ENCODE measurements around the gene KIAA0930.
A peak's percentile ranks its signal among the peaks of the same experiment; 100 is the strongest.

Gene KIAA0930

GRCh38 chr22:45223304-45224117 lies 17.2 kb downstream of the KIAA0930 start:
- H3K4me3 Mint-ChIP-seq = no peak overlapping the region
- no peaks in the 10 kb centered on the region for H3K9me3 Mint-ChIP-seq
- no peak overlapping the region for H3K27ac Mint-ChIP-seq
- H3K27me3 Mint-ChIP-seq = no peaks in the 10 kb centered on the region
- DNase-seq (no peak), ATAC-seq (no peak)
- H3K36me3 Mint-ChIP-seq (ENCODE audit: low read depth) = no peaks in the 10 kb centered on the region
- peaks cover 47% of the 10 kb centered on the region for H3K4me1 Mint-ChIP-seq

GRCh38 chr22:45221201-45221600 lies 19.5 kb downstream of the KIAA0930 start:
- Mint-ChIP-seq H3K27ac (no peak overlapping the region), H3K4me3 (no peak overlapping the region), H3K4me1 (peaks cover 37% of the 10 kb centered on the region), H3K36me3 (ENCODE audit: low read depth) (no peaks in the 10 kb centered on the region), H3K27me3 (no peaks in the 10 kb centered on the region), H3K9me3 (no peaks in the 10 kb centered on the region)
- ATAC-seq (no peak), DNase-seq (no peak)

GRCh38 chr22:45218976-45219375 lies 21.7 kb downstream of the KIAA0930 start:
- H3K27me3 Mint-ChIP-seq = no peaks in the 10 kb centered on the region
- H3K27ac Mint-ChIP-seq = peak overlapping the region; percentile 28
- H3K9me3 Mint-ChIP-seq = no peaks in the 10 kb centered on the region
- peaks cover 33% of the 10 kb centered on the region for H3K4me1 Mint-ChIP-seq
- no peak overlapping the region for H3K4me3 Mint-ChIP-seq
- peak; percentile 95 for ATAC-seq
- H3K36me3 Mint-ChIP-seq (ENCODE audit: low read depth) = no peaks in the 10 kb centered on the region
- DNase-seq = peak; percentile 25

GRCh38 chr22:45217806-45218205 lies 22.9 kb downstream of the KIAA0930 start:
- Mint-ChIP-seq H3K4me3 (no peak overlapping the region), H3K9me3 (no peaks in the 10 kb centered on the region), H3K27ac (no peak overlapping the region), H3K4me1 (peaks cover 30% of the 10 kb centered on the region), H3K36me3 (ENCODE audit: low read depth) (no peaks in the 10 kb centered on the region), H3K27me3 (no peaks in the 10 kb centered on the region)
- ATAC-seq = no peak
- no peak for DNase-seq

GRCh38 chr22:45217345-45217744 lies 23.3 kb downstream of the KIAA0930 start:
- H3K27ac Mint-ChIP-seq = no peak overlapping the region
- H3K36me3 Mint-ChIP-seq (ENCODE audit: low read depth) = no peaks in the 10 kb centered on the region

GRCh38 chr22:45216133-45217003 lies 24.3 kb downstream of the KIAA0930 start:
- Mint-ChIP-seq H3K36me3 (ENCODE audit: low read depth) (peaks cover 2% of the 10 kb centered on the region), H3K4me1 (peaks cover 24% of the 10 kb centered on the region), H3K27me3 (no peaks in the 10 kb centered on the region), H3K9me3 (no peaks in the 10 kb centered on the region), H3K4me3 (no peak overlapping the region), H3K27ac (no peak overlapping the region)
- ATAC-seq (no peak), DNase-seq (no peak)

More at GRCh38 chr22:45217345-45217744, 23.3 kb downstream of the KIAA0930 start:
- no peaks in the 10 kb centered on the region for H3K27me3 Mint-ChIP-seq
- DNase-seq (no peak), ATAC-seq (no peak)
- no peaks in the 10 kb centered on the region for H3K9me3 Mint-ChIP-seq
- no peak overlapping the region for H3K4me3 Mint-ChIP-seq
- peaks cover 26% of the 10 kb centered on the region for H3K4me1 Mint-ChIP-seq

- ATAC-seq = no peak
- no peaks in the 10 kb centered on the region for H3K9me3 Mint-ChIP-seq
- peaks cover 9% of the 10 kb centered on the region for H3K4me1 Mint-ChIP-seq
- H3K4me3 Mint-ChIP-seq = no peak overlapping the region
- H3K36me3 Mint-ChIP-seq (ENCODE audit: low read depth) = peaks cover 7% of the 10 kb centered on the region
- no peak for DNase-seq
- no peak overlapping the region for H3K27ac Mint-ChIP-seq
- no peaks in the 10 kb centered on the region for H3K27me3 Mint-ChIP-seq
Observed at GRCh38 chr22:45212992-45213751, 27.5 kb downstream of the KIAA0930 start.

GRCh38 chr22:45212306-45212709 lies 28.4 kb downstream of the KIAA0930 start:
- ATAC-seq (no peak), DNase-seq (no peak)
- no peak overlapping the region for H3K4me3 Mint-ChIP-seq
- H3K36me3 Mint-ChIP-seq (ENCODE audit: low read depth) = peaks cover 7% of the 10 kb centered on the region
- H3K4me1 Mint-ChIP-seq = peaks cover 9% of the 10 kb centered on the region
- H3K9me3 Mint-ChIP-seq = no peaks in the 10 kb centered on the region
- no peaks in the 10 kb centered on the region for H3K27me3 Mint-ChIP-seq
- H3K27ac Mint-ChIP-seq = no peak overlapping the region

GRCh38 chr22:45211848-45212247 lies 28.8 kb downstream of the KIAA0930 start:
- Mint-ChIP-seq H3K4me1 (peaks cover 9% of the 10 kb centered on the region), H3K27me3 (no peaks in the 10 kb centered on the region), H3K4me3 (no peak overlapping the region), H3K9me3 (no peaks in the 10 kb centered on the region), H3K36me3 (ENCODE audit: low read depth) (peaks cover 7% of the 10 kb centered on the region), H3K27ac (no peak overlapping the region)
- DNase-seq = no peak
- no peak for ATAC-seq

GRCh38 chr22:45211435-45211834 lies 29.3 kb downstream of the KIAA0930 start:
- DNase-seq (no peak), ATAC-seq (no peak)
- Mint-ChIP-seq H3K27me3 (no peaks in the 10 kb centered on the region), H3K36me3 (ENCODE audit: low read depth) (peaks cover 7% of the 10 kb centered on the region), H3K9me3 (no peaks in the 10 kb centered on the region), H3K4me3 (no peak overlapping the region), H3K27ac (no peak overlapping the region), H3K4me1 (peaks cover 9% of the 10 kb centered on the region)

- no peaks in the 10 kb centered on the region for H3K27me3 Mint-ChIP-seq
- DNase-seq (no peak), ATAC-seq (no peak)
- H3K9me3 Mint-ChIP-seq = no peaks in the 10 kb centered on the region
- no peak overlapping the region for H3K4me3 Mint-ChIP-seq
- no peak overlapping the region for H3K27ac Mint-ChIP-seq
- peaks cover 7% of the 10 kb centered on the region for H3K36me3 Mint-ChIP-seq (ENCODE audit: low read depth)
- H3K4me1 Mint-ChIP-seq = peaks cover 9% of the 10 kb centered on the region
Observed at GRCh38 chr22:45210991-45211390, 29.7 kb downstream of the KIAA0930 start.

GRCh38 chr22:45210577-45210976 lies 30.1 kb downstream of the KIAA0930 start:
- no peaks in the 10 kb centered on the region for H3K9me3 Mint-ChIP-seq
- DNase-seq (no peak), ATAC-seq (no peak)
- peaks cover 7% of the 10 kb centered on the region for H3K36me3 Mint-ChIP-seq (ENCODE audit: low read depth)
- no peak overlapping the region for H3K4me3 Mint-ChIP-seq
- H3K4me1 Mint-ChIP-seq = peaks cover 9% of the 10 kb centered on the region
- no peaks in the 10 kb centered on the region for H3K27me3 Mint-ChIP-seq
- H3K27ac Mint-ChIP-seq = no peak overlapping the region

GRCh38 chr22:45210174-45210573 lies 30.5 kb downstream of the KIAA0930 start:
- Mint-ChIP-seq H3K4me1 (peaks cover 9% of the 10 kb centered on the region), H3K27ac (no peak overlapping the region), H3K36me3 (ENCODE audit: low read depth) (peaks cover 7% of the 10 kb centered on the region), H3K4me3 (no peak overlapping the region), H3K9me3 (no peaks in the 10 kb centered on the region), H3K27me3 (no peaks in the 10 kb centered on the region)
- no peak for DNase-seq
- no peak for ATAC-seq

- ATAC-seq (no peak), DNase-seq (peak; percentile 52)
- peaks cover 7% of the 10 kb centered on the region for H3K4me1 Mint-ChIP-seq
- H3K27ac Mint-ChIP-seq = no peak overlapping the region
- no peak overlapping the region for H3K4me3 Mint-ChIP-seq
- peaks cover 7% of the 10 kb centered on the region for H3K36me3 Mint-ChIP-seq (ENCODE audit: low read depth)
- H3K27me3 Mint-ChIP-seq = no peaks in the 10 kb centered on the region
- H3K9me3 Mint-ChIP-seq = no peaks in the 10 kb centered on the region
Observed at GRCh38 chr22:45208993-45209838, 31.5 kb downstream of the KIAA0930 start.

Data from activated naive CD8-positive, alpha-beta T cell treated with anti-CD3 and anti-CD28 coated beads, Interleukin-2, amount 50 U/mL, for 24 hours (primary cell).